HG03460 (cell line): Measurements from ENCODE around the gene IAPP.
"Not testable (repeated sequence)": the region's sequence is repeated elsewhere in the genome, so short reads cannot be mapped to it uniquely, and the experiment has no call there.

ENCODE experiments used
- ATAC-seq: cut with Tn5 transposase; IDR thresholded peaks from one replicate; pipeline ENCODE4 v1.9.1; 2021; ENCODE audit not compliant: unreplicated experiment

Gene IAPP

DNA sequence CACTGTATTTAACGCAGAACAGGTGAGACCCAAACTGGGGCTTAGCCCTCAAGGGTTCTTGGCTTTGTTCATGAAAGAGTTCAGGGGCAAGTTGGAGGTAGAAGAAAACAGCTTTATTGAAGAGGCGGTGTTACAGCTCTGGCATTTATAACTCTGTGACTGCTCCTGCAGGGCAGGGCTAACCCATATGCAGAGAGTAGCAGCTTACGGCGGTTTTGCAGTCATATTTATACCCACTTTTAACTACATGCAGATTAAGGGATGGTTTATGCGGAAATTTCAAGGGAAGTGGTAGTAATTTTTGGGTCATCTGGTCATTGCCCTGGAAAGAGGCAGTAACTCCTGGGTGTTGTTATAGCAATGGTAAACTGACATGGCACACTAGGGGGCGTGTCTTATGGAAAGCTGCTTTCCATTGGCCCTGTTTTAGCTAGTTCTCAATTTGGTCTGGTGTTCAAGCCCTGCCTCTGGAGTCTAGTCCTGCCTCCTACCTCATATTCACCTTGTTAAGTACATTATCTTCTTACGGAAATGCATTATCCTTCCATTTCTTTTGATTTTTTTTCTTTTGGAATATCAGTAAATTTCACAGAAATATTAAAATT, 1.8 kb upstream of the IAPP start:
- no peak for ATAC-seq

DNA sequence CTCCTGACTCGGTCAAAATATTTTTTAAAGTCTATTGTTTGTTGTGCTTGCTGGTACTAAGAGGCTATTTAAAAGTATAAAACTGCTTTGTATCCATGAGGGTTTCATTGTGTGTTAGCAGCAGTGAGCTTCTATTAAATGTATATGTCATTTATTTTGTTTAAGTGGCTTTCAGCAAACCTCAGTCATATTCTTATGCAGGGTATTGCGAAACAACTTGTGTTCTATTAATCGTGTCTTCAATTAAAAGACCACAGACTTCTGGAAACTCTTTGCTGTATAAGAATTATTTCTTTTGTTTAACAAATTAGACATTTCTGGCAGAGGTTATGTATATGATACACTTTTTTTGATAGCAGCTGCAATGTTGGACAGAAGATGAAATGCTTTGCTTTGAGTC, 6.5 kb downstream of the IAPP start:
- no peak for ATAC-seq

DNA sequence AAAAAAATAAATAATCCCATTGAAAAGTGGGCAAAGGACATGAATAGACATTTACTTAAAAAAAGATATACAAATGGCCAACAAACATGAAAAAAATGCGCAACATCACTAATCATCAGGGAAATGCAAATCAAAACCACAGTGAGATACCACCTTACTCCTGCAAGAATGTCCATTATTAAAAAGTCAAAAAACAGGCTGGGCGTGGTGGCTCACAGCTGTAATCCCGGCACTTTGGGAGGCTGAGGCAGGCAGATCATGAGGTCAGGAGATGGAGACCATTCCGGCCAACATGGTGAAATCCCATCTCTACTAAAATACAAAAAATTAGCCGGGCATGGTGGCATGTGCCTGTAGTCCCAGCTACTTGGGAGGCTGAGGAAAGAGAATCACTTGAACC, 8.6 kb downstream of the IAPP start:
- not testable (repeated sequence) for ATAC-seq

DNA sequence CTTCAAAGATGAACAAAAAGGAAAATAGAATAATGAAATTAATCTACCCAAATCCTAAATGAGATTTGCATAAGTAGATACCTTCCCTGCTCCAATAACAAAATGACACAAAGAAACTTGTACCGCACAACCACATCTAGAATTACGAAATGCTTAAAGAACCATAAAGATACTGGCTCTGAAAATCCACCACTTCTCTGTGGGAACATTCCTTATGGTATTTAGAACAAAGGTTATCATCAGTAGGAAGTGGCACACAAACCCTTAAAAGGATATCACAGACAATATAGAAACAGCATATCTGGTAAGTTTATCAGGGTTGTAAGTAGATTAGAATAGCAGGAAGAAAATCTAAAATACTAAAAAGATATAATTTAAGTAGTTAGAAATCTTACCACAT, 11.6 kb downstream of the IAPP start:
- ATAC-seq = no peak

DNA sequence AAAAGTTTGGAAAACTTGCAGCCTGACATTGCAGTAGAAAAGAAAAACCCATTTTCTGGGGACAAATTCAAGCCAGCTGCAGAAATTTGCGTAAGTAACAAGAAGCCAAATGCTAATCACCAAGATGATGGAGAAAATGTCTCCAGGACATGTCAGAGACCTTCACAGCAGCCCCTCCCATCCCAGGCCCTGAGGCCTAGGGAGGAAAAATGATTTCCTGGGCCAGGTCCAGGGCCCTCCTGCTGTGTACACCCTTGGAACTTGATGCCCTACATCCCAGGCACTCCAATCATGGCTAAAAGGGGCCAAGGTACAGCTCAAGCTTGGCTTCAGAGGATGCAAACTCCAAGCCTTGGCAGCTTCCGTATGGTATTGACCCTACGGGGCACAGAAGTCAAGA, 14.5 kb downstream of the IAPP start:
- ATAC-seq = no peak

DNA sequence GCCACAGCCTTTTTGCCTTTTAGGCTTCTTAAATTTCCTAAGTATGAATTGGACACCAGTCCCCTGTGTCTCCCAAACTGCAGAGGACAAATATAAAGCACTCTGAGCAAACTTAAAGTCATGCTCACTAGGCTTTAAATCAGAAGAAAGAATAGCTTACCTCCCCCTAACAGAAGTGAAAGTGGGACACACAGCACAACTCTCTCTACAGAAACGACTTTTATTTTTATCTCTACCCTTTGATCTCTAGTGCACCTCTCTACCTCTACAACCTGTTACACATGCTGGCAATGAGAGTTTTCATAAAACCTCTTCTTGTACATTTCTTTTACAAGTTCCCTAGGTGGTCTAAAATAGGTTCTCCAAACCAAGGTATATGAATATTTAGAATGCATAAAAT, 19.7 kb downstream of the IAPP start:
- no peak for ATAC-seq

DNA sequence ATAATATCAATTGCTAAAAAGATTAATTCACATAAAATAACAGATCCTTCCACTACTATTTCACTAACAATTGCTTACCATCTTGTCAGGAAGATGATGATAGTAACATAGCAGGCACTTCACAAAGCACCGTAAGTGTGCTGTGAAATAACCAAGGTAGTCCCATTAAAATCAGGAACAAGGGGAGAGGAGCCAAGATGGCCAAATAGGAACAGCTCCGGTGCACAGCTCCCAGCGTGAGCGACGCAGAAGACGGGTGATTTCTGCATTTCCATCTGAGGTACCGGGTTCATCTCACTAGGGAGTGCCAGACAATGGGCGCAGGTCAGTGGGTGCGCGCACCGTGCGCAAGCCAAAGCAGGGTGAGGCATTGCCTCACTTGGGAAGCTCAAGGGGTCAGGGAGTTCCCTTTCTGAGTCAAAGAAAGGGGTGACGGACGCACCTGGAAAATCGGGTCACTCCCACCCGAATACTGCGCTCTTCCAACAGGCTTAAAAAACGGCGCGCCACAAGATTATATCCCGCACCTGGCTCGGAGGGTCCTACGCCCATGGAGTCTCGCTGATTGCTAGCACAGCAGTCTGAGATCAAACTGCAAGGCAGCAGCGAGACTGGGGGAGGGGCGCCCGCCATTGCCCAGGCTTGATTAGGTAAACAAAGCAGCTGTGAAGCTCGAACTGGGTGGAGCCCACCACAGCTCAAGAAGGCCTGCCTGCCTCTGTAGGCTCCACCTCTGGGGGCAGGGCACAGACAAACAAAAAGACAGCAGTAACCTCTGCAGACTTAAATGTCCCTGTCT, 22.3 kb downstream of the IAPP start:
- not testable (repeated sequence) for ATAC-seq

DNA sequence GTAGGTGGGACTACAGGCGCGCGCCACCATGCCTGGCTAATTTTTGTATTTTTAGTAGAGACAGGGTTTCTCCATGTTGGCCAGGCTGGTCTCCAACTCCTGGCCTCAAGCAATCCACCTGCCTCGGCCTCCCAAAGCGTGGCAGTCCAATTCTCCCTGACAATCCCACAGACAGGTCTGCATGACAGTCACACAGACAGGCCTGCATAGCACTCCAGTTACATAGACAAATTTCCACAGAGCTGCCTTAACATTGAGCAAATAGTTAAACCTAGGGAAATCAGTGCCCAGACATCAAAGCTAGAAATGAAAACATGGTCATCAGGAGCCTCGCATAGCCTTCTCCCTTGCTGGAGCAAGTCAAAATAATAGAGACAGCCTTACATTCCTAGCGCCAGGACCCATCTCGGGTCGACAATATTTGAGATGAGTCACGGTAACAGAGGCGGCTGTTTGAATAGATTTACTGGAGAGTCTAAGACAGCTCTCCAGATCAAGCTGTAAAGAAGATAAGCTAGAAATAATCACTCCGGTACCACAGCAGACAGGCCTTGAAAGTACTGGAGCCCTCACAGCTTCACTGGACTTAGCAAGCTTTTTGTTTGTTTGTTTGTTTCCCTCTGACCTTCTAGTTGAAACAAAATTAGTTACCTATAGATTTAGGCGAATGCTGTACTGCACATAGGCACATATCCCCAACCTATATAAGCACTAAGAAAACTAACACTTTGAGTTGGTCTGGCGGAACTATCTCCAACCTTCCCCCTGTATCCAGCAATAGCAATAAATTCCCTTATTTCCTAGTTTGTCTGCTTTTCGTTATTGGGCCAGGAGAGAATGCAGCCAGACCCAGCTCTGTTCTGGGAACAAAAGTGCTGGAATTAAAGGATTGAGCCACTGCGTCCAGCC, 40.9 kb downstream of the IAPP start:
- ATAC-seq = no peak

DNA sequence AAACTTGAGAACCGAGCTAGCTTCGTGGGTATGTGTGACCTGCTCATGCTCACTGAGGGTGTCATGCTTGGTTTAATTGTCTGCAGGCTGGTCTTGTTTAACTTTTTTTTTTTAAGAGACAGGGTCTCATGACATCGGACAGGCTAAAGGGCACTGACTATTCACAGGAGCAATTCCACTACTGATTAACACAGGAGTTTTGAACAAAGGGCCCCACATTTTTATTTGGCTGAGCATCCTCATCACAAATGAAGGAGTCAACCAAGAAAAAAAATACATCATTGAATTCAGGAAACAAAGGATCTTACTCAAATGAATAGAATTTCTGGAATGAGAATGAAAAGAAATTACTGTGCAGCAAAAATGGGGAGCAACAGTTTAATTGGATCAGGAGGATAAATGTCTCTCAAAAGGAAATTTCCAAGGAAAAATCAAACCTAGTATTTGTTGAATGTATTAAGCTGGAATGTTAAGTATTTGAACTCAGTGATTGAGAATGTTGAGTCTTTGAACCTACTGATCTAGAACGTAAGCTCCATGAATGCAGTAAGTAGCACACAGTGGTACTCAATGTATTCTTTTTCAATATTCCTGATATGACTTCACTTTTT, 43.9 kb downstream of the IAPP start:
- ATAC-seq = no peak

DNA sequence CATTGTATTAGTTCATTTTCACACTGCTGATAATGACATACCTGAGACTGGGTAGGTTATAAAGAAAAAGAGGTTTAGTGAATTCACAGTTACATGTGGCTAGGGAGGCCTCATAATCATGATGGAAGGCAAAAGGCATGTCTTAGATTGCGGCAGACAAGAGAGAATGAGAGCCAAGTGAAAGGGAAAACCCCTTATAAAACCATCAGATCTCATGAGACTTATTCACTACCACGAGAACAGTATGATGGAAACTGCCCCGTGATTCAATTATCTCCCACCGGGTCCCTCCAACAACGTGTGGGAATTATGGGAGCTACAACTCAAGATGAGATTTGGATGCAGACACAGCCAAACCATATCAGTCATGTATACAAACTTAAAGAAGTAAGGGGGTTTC, 45.7 kb downstream of the IAPP start:
- ATAC-seq = not testable (repeated sequence)

DNA sequence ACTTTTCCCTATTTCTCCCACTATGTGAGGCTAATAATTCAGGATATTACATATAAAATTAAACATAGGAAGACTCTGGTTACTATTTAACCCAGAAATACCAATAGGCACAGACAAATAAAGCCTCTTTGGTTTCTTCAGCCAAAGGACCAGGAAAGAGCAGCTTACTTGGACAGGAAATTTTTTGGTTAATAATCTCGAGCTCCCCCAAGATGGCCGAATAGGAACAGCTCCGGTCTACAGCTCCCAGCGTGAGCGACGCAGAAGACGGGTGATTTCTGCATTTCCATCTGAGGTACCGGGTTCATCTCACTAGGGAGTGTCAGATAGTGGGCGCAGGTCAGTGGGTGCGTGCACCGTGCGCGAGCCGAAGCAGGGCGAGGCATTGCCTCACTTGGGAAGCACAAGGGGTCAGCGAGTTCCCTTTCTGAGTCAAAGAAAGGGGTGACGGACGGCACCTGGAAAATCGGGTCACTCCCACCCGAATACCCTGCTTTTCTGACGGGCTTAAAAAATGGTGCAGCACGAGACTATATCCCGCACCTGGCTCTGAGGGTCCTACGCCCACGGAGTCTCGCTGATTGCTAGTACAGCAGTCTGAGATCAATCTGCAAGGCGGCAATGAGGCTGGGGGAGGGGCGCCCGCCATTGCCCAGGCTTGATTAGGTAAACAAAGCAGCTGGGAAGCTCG, 46.5 kb downstream of the IAPP start:
- not testable (repeated sequence) for ATAC-seq

DNA sequence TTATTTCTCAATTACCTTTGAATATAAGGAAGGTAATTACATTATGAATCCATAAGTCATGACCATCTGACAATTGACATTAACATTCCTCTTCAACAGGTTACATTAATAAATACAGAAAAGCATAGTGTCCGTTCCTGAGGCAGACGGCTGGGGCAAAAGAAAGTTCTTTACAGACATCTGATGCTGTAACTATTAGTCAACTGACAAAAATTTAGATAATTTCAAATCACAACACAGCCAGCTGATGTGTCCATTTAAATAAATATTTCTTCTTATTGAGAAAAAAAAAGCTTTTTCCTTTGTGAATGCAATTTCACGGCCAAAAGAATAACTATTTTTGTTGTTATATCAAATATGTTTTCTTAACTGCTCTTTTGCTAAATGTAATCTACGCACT, 55.5 kb downstream of the IAPP start:
- no peak for ATAC-seq
